Amniotic epithelial cell (primary cell): ENCODE results near the gene B3GALNT1.

Experiments used
- DNase-seq: peaks from one replicate; pipeline ENCODE4 v3.0.0-alpha.2; 2010; ENCODE audit warnings: low read depth

Gene B3GALNT1

GRCh38 chr3:161104561-161105551 lies at the start of gene B3GALNT1:
TSS of gene B3GALNT1 (minus strand) at chr3:161105349. CDS start at chr3:161086754, 18,595 bp downstream.
- DNase-seq = peak; percentile 76

GRCh38 chr3:161153480-161153879 lies 48.3 kb upstream of the B3GALNT1 start:
- DNase-seq = no peak

- no peak for DNase-seq
These were observed 44.9 kb upstream of the B3GALNT1 start for GRCh38 chr3:161150001-161150525.

GRCh38 chr3:161149529-161149928 lies 44.4 kb upstream of the B3GALNT1 start:
- DNase-seq = peak; percentile 88

- peak; percentile 77 for DNase-seq
These were observed 43.8 kb upstream of the B3GALNT1 start for GRCh38 chr3:161148832-161149475.

GRCh38 chr3:161142486-161142885 lies 37.3 kb upstream of the B3GALNT1 start:
- DNase-seq = no peak

- no peak for DNase-seq
These were observed 34.5 kb upstream of the B3GALNT1 start for GRCh38 chr3:161139686-161140085.

GRCh38 chr3:161137260-161137659 lies 32.1 kb upstream of the B3GALNT1 start:
- DNase-seq = no peak

GRCh38 chr3:161132391-161132790 lies 27.2 kb upstream of the B3GALNT1 start:
- no peak for DNase-seq

- DNase-seq = no peak
These were observed 21.3 kb upstream of the B3GALNT1 start for GRCh38 chr3:161126495-161126894.

- DNase-seq = no peak
These were observed 12.5 kb upstream of the B3GALNT1 start for GRCh38 chr3:161117646-161118045.

GRCh38 chr3:161108840-161109239 lies 3.7 kb upstream of the B3GALNT1 start:
- DNase-seq = no peak

GRCh38 chr3:161107311-161107710 lies 2.2 kb upstream of the B3GALNT1 start:
- DNase-seq = no peak

GRCh38 chr3:161103776-161104385 lies 1.3 kb downstream of the B3GALNT1 start:
- DNase-seq = no peak

- no peak for DNase-seq
These were observed 3.5 kb downstream of the B3GALNT1 start for GRCh38 chr3:161101609-161102008.

- no peak for DNase-seq
These were observed 4.2 kb downstream of the B3GALNT1 start for GRCh38 chr3:161100994-161101393.

- DNase-seq = no peak
These were observed 8.3 kb downstream of the B3GALNT1 start for GRCh38 chr3:161096771-161097367.

GRCh38 chr3:161093895-161094294 lies 11.3 kb downstream of the B3GALNT1 start:
- no peak for DNase-seq

GRCh38 chr3:161084277-161084676 lies 20.9 kb downstream of the B3GALNT1 start:
- no peak for DNase-seq

GRCh38 chr3:161083131-161083530 lies 22.0 kb downstream of the B3GALNT1 start:
- no peak for DNase-seq

GRCh38 chr3:161082063-161082462 lies 23.1 kb downstream of the B3GALNT1 start:
- no peak for DNase-seq

- DNase-seq = no peak
These were observed 23.5 kb downstream of the B3GALNT1 start for GRCh38 chr3:161081633-161082032.
